ENCODE results near the gene CHMP4B.

Gene CHMP4B

DNA sequence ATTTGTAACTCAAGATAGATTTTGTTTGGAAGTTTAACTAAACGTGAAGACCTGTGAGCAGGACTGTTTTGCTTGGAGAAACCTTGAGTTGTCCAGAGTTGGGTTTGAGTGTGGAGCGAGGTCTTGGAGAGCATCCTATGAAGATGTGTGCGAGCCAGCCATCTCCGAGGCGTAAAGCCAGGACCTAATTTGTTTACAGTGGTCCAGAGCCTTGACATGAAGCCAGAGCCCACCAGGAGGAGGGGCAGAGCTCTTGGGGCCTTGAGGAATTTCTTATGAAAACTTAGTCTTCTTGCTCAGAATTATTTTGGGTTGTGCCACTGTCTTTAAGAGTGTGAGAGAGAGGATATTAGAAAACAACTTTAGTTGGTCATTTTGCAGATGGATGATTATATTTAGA, 6.3 kb downstream of the CHMP4B start:
- DNase-seq (ENCODE audit: extremely low read depth in 1 of 2, low read depth in 1 of 2), result no peak

DNA sequence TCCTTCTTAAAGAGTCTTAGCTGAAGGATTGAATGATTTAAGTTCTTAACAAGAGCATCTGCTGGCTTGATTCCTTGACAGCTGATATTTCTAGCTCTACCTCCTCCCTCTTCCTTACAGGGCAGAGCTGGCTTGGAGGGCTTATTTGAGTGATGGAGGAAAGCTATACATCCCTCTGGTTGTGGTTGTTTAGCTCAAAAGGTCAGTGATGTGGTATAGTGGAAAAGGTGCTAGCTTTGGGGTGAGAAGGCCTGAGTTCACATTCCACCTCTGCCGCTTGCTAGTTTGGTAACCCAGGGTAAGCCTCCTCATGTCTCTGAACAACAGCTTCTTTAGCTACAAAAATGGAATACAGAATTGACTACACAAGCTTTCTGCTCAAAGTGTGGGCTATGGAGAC, 8.3 kb downstream of the CHMP4B start:
- DNase-seq (ENCODE audit: extremely low read depth in 1 of 2, low read depth in 1 of 2), result no peak

DNA sequence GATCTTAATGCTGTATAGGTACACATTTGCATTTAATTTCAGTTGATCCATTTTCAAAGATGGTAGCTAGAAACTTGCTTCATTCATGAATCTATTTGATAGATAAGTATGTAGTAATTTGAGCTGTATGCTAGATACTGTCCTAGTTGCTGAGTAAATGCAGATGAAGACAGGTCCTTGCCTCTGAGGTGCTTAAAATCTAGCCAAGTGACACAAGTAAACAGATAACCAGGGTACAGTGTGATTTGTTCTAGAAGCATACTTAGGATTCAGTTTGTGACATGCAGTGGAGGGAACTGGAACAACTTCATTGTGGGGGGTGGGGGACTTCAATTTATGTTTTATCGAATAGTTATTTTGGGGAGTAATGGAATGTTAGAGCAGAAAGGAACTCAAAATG, 9.2 kb downstream of the CHMP4B start:
- no peak for DNase-seq (ENCODE audit: extremely low read depth in 1 of 2, low read depth in 1 of 2)

DNA sequence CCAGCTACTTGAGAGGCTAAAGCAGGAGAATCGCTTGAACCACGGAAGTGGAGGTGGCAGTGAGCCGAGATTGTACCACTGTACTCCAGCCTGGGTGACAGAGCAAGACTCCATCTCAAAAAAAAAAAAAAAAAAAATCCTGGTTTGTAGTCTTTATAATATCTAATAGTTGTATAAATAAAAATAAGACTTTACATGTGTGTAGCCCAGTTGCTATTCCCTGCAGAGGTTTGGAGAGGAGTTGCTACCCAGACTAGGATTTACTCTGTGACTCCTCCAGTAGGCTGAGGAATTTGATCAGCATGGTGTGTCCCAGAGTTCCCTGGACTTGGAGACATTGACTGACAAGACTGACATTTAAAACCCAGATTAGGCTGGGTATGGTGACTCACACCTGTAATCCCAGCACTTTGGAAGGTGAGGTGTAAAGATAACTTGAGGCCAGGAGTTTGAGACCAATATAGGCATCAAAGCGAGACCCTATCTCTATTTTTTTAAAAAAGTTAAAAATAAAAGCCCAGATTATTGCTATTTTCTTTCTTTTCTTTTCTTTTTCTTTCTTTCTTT, 10.2 kb downstream of the CHMP4B start:
- DNase-seq (ENCODE audit: extremely low read depth in 1 of 2, low read depth in 1 of 2), result no peak

DNA sequence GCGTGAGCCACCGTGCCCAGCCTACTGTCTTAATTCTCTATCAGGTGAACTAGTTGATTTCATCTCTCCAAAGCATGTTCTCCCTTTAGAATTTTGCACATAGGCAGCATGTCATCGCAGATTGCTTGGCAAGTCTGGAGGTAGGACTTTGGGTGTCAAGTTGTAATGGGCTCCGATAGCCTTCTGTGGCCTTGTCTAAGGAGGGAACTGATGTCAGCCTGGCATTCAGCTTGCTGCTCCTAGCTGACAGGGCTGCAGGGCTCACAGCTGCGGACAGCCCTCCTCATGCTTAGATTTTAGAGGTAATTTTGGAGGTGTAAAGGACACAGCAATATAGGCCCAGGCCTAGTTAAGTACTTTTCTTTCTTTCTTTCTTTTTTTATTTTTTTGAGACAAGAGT, 11.3 kb downstream of the CHMP4B start:
- no peak for DNase-seq (ENCODE audit: extremely low read depth in 1 of 2, low read depth in 1 of 2)

DNA sequence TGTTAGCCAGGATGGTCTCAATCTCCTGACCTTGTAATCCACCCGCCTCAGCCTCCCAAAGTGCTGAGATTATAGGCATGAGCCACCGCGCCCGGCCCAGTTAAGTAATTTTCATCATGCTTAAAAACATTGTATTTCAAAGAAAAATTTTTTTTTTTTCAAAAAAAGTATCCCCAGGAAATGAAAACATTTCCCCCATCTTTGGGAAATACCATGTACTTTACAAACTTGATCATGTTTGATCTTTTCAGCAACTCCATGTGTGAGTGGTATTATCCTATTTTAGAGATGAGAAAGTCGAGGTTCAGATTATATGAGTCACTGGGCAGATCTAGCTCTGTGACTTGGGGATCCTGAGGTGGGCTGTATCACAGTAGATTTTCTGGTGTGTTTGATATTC, 11.8 kb downstream of the CHMP4B start:
- no peak for DNase-seq (ENCODE audit: extremely low read depth in 1 of 2, low read depth in 1 of 2)

DNA sequence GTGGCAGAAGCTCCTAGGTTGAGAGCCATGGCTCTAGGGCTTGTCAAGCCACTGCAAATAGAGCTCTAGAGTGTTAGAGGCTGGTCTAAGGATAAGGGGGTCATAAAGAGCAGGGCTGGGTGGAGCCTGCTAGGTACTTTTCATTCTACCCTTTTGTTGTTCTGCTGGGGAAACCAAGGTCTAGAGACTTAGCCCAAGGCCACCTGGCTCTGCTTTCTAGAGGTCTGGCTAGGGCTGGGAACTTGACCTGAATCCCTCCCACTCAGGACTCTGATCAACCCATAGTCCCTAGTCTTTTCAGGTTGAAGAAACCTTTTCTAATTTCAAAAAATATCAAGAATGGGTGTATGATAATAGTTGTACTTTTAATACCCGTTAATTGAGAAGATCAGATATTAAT, 13.7 kb downstream of the CHMP4B start:
- no peak for DNase-seq (ENCODE audit: extremely low read depth in 1 of 2, low read depth in 1 of 2)

DNA sequence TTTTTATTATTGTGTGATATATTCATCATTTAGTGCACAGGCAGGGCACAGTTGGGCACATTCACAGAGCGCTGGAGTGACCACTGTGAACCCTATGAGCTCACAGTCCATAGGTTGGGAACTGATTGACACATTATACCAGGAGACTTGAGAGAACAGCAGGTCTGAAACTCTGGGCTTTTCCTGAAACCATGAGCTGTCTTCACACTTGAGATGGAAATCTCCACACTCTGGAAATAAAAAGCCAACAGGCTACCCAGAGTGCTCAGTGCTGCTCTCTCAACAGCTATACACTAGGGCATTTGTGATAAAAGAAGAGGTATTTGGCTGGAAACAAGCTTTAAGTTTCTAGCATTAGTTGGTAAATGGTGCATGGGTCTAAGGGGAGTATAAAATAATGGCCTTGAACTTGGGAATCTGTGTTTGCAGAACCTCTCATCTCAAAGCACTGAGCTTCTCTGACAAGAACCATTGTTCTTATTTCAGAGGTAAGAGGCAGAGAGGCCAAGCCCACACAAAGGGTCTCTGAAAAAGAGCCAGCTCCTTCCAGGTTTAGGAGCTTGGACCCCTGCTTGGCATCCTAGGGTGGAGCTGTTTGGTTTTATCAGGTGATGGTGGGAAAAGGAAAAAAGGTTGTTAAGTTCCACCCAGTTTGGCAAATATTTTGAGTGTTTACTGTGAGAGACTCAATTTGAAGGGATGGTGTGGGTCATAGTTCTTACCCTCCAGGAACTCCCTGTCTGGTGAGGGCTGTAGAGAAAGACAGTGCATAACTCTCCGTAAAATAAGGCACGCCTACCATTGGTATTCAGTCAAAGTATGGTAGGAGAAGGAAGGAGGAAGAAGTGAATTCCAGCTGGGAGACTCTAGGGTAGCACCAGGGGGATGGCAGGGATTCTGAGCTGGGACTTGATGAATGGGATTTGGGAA, 14.5 kb downstream of the CHMP4B start:
- no peak for DNase-seq (ENCODE audit: extremely low read depth in 1 of 2, low read depth in 1 of 2)

DNA sequence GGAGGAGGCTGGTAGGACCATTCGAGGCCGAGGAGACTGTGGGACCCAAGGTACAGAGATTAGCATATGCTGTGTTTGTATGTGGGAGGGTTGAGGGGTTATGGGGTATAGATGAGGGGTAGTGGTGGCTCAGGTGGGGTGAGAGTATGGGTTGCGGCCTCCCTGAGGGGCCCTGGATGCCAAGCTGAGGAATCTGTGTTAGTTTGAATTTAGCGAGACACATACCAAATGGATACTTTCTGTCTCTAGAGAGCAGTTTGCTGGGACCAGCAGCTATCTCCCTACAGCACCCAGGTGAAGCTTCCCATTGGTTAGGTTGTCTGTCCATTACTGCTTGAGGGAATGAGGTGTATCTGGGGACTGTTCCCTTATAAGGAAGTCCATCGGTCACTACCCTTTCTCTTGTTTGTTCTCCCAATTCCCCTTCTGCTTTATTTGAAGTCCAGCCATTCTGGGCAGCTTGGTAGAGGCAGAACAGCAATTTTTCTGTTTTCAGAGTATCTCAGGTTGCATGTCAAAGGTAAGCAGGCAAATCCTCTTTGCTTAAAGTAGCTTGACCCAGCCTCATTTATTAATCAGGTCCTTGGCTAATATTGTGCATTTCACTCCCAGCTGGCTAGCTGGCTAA, 15.2 kb downstream of the CHMP4B start:
- no peak for DNase-seq (ENCODE audit: extremely low read depth in 1 of 2, low read depth in 1 of 2)

DNA sequence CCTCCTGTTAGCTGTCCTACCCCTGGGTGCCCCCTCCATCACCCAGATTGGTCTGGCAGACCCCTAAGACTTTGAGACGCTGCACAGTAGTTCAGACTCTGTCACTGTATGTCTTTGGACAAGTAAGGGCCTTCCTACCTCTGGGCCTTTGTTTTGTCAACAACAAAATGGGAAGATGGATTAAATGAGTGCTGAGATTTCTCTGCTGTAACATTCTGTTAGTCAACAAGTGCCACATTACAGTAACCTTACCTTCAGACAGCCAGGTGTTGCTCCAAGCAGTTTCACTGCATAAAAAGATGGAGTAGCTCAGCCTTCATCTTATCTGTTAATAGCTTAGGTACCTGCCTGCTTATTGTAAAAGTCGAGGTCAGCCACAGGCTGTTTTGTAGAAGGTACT, 16.0 kb downstream of the CHMP4B start:
- no peak for DNase-seq (ENCODE audit: extremely low read depth in 1 of 2, low read depth in 1 of 2)

DNA sequence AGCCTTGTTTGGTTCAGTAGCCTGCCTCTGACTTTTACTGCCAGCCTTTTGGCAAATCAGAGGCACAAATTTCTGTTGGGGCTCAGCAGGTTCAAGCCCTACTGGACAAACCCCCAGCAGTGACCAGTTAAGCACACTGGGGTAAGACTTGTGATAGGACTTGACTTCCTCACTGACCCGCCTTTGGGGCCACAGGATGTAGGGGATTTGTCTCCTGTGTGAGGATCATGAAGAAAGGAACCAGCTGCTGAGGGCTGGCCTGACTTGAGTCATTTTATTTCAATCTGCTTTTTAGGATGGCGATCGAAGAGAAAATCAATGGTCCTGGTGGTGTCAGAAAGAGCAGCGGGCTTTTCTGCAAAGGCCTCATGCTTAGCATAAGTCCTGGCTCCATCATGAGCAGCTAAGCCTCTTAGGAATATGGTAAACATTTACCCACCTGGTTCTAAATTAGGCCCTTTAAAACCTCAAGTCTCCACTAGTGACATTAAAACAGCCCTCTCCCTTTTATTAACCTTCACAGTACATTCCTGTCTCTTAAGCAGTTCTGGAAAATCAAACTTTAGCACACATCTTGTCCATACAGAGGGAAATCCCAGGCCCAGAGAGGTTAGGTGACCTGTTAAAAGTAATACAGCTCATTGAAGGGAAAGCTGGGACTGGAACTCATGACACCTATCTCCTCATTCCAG, 16.6 kb downstream of the CHMP4B start:
- no peak for DNase-seq (ENCODE audit: extremely low read depth in 1 of 2, low read depth in 1 of 2)

DNA sequence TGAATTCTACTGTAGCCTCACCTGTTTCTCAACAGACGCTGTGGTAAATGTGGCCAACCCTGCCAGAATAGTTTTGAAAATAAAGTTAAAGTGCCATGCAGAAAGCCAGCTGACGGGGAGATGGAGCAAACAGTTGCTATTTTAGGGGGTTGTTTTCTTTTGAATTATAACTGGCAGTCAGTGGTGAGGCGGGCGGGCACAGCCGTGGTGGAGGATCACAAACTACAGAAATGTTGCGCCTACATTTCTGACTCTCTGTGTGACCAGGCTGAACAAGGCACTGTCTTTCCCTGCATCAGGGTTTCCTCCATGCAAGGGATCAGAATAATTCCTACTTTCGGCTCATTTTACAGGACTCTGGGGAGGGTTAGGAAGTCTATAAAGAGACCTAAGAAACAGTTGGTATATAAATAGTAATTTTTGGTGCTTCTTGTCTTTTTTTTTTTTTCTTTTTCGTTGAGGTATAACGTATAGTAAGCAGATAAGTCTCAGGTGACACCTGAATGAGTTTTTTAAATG, 17.2 kb downstream of the CHMP4B start:
- DNase-seq (ENCODE audit: extremely low read depth in 1 of 2, low read depth in 1 of 2), result no peak

DNA sequence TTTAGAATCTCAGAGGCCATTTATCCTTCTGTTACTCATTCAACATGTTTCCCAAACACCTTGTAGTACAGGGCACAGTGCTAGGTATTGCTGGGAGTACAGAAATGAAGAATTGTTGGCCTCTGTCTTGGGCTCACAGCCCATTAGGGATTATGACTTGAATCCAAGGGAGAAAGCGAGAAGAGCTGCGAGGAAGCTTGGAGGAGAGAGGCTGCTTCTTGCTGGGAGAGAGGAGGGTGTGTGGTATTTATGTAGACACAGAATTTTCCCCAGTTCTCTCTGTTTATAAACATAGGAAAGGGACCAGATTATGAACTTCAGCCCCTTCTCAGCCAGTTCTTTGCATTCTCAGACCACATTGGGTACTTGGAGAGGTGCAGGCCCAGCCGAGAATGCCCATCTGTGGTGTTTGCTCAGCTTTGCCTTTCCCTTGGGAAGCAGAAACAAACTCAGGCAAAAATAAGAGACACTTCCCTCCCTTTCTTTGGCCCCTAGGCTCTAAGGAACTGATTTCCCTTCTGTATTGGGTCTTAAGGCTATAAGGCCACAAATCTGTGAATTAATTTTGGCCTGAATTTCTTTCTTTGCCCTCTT, 17.9 kb downstream of the CHMP4B start:
- no peak for DNase-seq (ENCODE audit: extremely low read depth in 1 of 2, low read depth in 1 of 2)

DNA sequence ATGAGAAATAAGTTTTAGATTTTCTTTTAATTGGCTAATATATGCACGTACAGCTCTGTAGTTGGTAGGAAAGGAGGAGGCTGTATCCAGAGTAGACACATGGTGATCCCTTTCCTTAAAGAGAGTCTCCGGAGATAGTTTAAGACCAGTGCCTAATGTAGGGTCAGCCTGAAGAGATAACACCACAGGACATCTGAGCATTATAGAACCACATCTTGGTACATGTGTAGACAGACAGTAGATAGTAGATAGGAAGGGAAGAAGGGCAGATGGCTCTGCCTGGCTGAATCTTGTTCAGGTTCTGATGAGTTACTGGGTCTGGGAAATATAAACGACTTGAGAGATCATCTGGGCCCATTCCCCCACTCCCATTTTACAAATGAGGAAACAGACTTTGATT, 18.5 kb downstream of the CHMP4B start:
- no peak for DNase-seq (ENCODE audit: extremely low read depth in 1 of 2, low read depth in 1 of 2)

DNA sequence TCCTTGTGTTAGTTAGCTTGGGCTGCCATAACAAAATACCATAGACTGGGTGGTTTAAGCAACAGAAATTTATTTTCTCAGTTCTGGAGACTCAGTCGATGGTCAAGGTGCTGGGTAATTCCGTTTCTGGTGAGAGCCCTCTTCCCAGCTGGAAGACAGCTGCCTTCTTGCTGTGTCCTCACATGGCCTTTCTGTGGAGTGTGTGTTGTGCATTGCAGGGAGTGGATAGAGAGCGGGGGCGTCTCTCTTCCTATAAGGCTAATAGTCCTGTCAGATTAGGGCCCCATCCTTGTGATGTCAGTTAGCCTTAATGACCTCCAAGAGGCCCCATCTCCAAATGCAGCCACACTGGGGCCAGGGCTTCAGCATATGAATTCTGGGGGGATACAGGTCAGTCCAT, 19.2 kb downstream of the CHMP4B start:
- no peak for DNase-seq (ENCODE audit: extremely low read depth in 1 of 2, low read depth in 1 of 2)

DNA sequence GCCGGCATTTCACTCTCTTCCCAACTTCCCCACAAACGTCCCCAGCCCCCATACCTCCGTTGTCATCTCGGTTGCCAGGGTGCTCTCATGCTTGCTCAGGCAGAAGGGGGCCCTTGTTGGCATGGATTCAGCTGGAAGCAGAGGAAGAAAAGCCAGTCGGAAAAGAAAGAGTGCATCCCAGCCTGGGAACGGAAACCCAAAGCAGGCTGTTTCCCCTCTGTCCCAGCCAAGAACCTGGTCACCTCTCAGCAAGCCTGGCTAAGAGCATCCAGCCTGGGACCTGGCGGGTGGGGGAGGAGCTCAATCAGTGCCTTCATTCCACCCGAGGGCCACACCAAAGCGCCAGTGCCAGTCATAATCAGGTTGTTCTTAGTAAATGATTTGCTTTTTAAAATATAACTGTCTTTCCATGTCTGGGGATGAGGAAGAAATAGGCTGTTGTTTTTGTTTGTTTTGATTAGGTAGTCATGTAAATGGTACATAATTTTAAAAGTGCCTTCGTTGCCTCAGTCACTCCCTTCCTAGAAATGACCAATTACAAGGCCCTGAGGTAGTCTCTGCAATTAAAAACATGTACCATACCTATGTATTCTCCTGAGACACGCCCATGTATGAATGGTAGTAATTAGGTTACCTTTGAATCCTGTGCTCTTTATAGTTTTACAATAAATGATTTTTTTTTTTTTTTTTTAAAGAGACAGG, 21.1 kb downstream of the CHMP4B start:
- DNase-seq (ENCODE audit: extremely low read depth in 1 of 2, low read depth in 1 of 2), result no peak

DNA sequence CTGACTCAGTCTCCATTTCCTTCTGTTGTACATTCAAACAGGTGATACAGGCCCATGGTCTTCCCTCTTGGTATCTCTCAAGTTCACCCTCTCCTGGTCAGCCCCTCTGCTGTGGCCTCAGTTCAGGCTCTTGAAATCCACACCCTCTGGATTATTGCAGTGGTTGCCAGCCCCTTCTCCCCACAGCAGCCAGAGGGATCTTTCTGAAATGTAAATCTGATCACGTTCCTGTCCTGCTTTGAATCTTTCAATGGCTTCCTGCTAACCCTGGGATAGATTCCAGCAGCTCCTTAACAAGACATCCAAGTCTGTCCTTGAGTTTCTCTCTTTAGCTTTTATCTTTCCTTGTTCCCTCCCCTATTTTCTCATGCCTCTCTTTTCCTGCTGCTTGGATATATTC, 22.2 kb downstream of the CHMP4B start:
- no peak for DNase-seq (ENCODE audit: extremely low read depth in 1 of 2, low read depth in 1 of 2)

DNA sequence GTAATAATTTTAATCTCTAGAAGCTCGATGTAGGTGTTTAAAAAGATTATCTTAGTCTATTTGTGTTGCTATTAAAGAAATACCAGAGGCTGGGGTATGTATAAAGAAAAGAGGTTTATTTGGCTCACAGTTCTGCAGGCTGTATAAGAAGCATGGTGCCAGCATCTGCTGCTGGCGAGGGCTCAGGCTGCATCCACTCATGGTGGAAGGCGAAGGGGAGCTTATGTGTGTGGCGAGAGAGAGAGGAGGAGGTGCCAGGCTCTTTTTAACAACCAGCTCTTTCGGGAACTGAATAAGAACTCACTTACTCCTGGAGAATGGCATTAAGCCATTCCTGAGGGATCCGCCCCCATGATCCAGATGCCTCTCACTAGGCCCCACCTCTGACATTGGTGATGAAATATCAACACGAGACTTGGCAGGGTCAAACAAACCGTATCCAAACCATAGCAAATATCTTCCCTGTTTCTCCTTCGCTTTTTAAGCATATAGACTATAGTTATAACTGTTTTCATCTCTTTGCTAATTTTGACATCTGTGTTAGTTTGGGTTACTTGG, 24.5 kb downstream of the CHMP4B start:
- DNase-seq (ENCODE audit: extremely low read depth in 1 of 2, low read depth in 1 of 2), result no peak

DNA sequence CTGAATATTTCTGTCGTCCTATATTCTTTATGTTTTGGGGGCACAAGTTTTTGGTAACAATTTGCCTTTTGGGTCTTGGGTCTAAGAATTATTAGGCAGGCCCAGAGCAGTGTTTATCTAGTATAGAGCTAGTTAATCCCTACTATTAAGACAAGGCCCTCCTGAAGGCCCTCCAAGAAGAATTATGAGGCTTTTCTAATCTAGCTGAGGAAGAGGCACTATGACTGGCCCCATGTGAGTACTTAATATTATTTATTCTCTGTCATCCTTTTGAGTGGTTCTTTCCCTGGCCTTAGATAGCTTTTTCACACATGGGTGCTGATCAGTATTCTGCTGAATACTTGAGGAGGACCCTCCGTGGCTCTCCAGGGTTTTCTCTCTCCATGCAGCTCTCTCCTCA, 25.1 kb downstream of the CHMP4B start:
- no peak for DNase-seq (ENCODE audit: extremely low read depth in 1 of 2, low read depth in 1 of 2)
